Measurements from ENCODE around the gene FSTL1. TPM values are rescaled to one million over a fixed set of nuclear protein-coding genes. Genes with fewer than 3 reads are reported as not detected.

The FSTL1 gene
- total and polyA plus RNA-seq, 2 experiments from 2014 or later = 142 to 353 TPM

DNA sequence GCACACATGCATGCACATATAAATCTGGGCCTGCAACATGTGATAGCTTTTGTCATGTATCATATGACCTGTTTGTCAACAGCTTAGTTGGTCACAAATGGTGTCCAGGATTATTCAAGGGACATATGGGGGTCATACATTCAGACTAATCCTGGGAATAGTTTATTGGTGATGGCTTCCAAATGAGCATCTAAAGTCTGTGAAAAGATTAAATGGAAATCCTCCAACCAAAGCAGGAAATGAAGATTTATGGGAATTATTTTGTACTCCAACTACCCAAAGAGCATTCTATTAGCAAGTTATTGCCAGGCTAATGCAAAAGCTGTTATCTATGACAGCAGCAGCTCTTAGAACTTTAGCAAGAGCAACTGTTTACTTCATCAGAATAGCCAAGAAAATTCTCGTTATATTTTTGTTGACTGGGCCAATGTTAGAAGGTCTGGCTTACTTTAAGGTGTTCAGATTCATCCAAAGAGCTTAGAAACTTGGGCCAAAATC, 7.1 kb downstream of the FSTL1 start:
- H3K4me1 ChIP-seq (ENCODE audit: low read depth) = peaks cover 10% of the 10 kb centered on the region

GRCh38 chr3:120442975-120443517, 7.7 kb downstream of the FSTL1 start:
- TF ChIP-seq CTCF (IDR thresholded peaks at IDR 0.05; ENCODE audit: low read depth, low read length) = peak; percentile 41
- Histone ChIP-seq H3K4me3 (no peak overlapping the region), H3K27me3 (no peaks in the 10 kb centered on the region), H3K27ac (no peak overlapping the region), H3K36me3 (no peaks in the 10 kb centered on the region), H3K9me3 (ENCODE audit: low read depth) (no peaks in the 10 kb centered on the region), H3K4me1 (ENCODE audit: low read depth) (peaks cover 5% of the 10 kb centered on the region)
- DNase-seq (ENCODE audit: low read depth in 1 of 2, low spot score in 1 of 2) = peak in 1 of 2 donors; percentile 23

More for the DNA sequence above, 7.1 kb downstream of the FSTL1 start:
- Histone ChIP-seq H3K9me3 (ENCODE audit: low read depth) (no peaks in the 10 kb centered on the region), H3K27ac (no peak overlapping the region), H3K36me3 (no peaks in the 10 kb centered on the region), H3K4me3 (no peak overlapping the region), H3K27me3 (no peaks in the 10 kb centered on the region)
- no peak for DNase-seq (ENCODE audit: low read depth in 1 of 2, low spot score in 1 of 2)
- TF ChIP-seq CTCF (IDR thresholded peaks at IDR 0.05; ENCODE audit: low read depth, low read length) = no peak

DNA sequence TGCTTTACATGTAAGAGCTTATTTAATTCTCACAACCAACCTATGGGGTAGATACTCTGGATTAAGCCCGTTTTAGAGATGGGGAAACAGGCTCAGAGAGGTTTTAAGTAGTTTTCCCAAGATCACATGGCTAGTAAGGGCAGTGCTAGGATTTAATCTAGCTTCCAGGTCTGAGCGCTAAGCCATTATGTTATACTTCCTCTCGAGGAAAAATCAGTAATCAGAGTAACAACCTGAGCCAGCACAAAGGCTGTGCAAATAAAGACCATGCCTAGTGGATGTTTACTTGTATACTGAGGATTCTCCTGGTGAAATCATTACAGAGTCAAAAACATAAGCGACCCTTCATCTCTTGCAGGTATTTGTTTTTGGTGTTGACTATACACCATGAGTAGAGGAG, 9.0 kb downstream of the FSTL1 start:
- no peaks in the 10 kb centered on the region for H3K9me3 ChIP-seq (ENCODE audit: low read depth)
- H3K4me1 ChIP-seq (ENCODE audit: low read depth) = peaks cover 4% of the 10 kb centered on the region
- H3K36me3 ChIP-seq = no peaks in the 10 kb centered on the region
- H3K4me3 ChIP-seq = no peak overlapping the region
- H3K27ac ChIP-seq = no peak overlapping the region
- DNase-seq (ENCODE audit: low read depth in 1 of 2, low spot score in 1 of 2) = no peak
- no peaks in the 10 kb centered on the region for H3K27me3 ChIP-seq
- TF ChIP-seq CTCF (IDR thresholded peaks at IDR 0.05; ENCODE audit: low read depth, low read length) = no peak

DNA sequence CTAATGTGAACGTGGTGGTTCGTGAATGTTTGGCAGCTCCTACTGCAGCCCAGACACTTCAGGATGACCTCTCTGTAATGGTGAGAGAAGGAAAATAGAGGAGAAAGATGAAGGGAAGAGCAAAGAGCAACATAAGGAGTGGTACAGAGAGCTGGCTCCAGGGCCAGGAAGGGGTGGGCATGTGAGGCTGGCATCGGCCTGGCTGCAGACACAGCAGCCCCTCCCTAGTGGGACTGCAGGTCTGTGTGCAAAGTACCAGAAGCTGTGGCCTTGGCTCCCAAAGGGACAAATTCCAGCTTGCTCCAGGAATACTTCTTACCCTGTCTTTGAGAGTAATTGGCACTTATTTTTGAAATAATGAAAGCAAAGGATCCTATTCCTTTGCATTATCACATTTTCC, 10.0 kb downstream of the FSTL1 start:
- Histone ChIP-seq H3K27ac (no peak overlapping the region), H3K36me3 (no peaks in the 10 kb centered on the region), H3K27me3 (no peaks in the 10 kb centered on the region), H3K9me3 (ENCODE audit: low read depth) (no peaks in the 10 kb centered on the region), H3K4me3 (no peak overlapping the region), H3K4me1 (ENCODE audit: low read depth) (peaks cover 14% of the 10 kb centered on the region)
- DNase-seq (ENCODE audit: low read depth in 1 of 2, low spot score in 1 of 2) = no peak
- no peak for TF ChIP-seq CTCF (IDR thresholded peaks at IDR 0.05; ENCODE audit: low read depth, low read length)

DNA sequence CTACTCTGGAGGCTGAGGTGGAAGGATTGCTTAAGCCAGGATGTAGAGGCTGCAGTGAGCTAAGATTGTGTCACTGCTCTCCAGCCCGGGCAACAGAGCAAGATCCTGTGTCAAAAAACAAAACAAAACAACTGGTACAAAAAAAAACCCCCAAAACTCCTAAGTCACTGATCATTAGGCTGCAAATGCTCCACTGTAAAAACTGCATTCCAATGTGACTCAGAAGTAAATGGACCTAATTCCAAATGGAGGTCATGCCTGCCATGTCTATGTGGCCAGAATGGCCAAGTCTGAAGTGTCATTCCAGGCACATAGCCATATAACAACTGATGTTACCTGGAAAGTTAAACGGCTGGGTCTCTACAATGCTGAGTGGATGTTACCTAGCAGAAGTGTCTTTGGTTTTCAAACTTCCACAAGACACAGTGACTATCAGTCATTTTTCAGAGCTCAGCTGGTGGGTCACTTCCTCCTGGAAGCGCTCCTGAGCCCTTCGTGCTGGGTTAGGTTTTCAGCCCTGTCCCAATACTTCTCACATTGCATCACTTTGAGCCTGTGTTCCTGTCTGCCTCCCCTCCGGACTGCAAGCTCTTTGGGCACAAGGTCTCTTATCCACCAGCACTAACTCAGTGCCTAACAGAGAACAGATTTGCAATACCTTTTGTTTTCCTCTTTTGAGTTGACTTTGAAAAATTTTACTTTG, 10.6 kb downstream of the FSTL1 start:
- Histone ChIP-seq H3K27ac (no peak overlapping the region), H3K27me3 (no peaks in the 10 kb centered on the region), H3K4me1 (ENCODE audit: low read depth) (peaks cover 20% of the 10 kb centered on the region), H3K4me3 (no peak overlapping the region), H3K36me3 (no peaks in the 10 kb centered on the region), H3K9me3 (ENCODE audit: low read depth) (no peaks in the 10 kb centered on the region)
- TF ChIP-seq CTCF (IDR thresholded peaks at IDR 0.05; ENCODE audit: low read depth, low read length) = no peak
- DNase-seq (ENCODE audit: low read depth in 1 of 2, low spot score in 1 of 2) = peak in 1 of 2 donors; percentile 50

Measured in cardiac muscle cell (in vitro differentiated cells and primary cell).